ENCODE data around the gene P3H1.
"Not testable (repeated sequence)": the region's sequence is repeated elsewhere in the genome, so short reads cannot be mapped to it uniquely, and the experiment has no call there.

Gene P3H1

DNA sequence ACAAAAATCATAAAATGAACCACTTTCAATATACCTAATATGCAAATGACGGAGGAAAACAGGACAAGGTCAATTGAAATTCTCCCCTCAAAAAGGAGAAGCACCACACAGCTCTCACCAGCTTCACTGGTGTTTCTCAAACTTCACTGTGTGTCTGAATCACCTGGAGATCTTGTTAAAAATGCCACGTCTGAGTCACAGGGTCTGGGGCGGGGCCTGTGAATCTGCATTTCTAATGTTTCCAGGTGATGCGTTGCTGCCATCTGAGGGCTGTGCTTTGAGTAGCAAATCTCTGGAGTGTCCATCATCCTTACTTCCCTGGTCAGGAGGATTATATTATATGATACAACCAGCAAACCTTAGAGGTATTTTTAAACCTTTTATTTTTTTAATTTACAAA, 35.8 kb downstream of the P3H1 start:
- peak; percentile 29 for DNase-seq (ENCODE audit: low spot score)

GRCh38 chr1:42730002-42730401, 36.8 kb downstream of the P3H1 start:
- no peak for DNase-seq (ENCODE audit: low spot score)

DNA sequence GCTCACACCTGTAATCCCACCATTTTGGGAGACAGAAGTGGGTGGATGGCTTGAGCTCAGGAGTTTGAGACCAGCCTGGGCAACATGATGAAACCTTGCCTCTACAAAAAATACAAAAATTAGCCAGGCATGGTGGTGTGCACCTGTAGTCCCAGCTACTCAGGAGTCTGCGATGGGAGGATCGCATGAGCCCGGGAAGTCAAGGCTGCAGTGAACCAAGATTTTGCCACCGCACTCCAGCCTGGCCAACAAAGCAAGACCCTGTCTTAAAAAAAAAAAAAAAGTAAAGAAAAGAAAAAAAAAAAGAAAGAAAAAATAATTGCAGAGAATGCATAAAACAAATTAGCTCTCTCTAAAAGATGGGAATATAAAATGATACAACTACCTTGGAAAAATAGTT, 41.0 kb downstream of the P3H1 start:
- DNase-seq (ENCODE audit: low spot score) = not testable (repeated sequence)

DNA sequence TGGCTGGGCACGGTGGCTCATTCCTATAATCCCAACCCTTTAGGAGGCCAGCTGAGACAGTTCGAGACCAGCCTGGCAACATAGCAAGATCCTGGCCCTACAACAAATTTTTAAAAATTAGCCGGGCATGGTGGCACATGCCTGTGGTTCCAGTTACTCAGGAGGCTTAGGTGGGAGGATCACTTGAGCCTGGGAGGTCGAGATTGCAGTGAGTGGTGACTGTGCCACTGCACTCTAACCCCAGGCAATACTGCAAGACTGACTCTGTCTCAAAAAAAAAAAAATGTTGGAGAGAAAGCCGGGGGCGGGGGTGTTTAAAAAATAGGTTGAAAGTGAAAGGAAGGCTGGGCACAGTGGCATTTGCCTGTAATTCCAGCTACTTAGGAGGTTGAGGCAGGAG, 43.3 kb downstream of the P3H1 start:
- no peak for DNase-seq (ENCODE audit: low spot score)

DNA sequence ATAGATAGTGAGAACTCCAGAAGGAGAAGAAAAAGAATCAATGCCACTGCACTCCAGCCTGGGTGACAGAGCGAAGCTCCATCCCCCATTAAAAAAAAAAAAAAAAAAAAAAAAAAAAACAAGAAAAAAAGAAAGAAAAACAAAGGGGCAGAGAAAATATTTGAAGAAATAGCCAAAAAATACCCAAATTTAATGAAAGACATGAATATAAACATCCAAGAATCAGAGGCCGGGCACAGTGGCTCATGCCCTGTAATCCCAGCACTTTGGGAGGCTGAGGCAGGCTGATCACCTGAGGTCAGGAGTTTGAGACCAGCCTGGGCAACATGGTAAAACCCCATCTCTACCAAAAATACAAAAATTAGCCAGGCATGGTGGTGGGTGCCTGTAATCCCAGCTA, 44.4 kb downstream of the P3H1 start:
- DNase-seq (ENCODE audit: low spot score) = not testable (repeated sequence)

DNA sequence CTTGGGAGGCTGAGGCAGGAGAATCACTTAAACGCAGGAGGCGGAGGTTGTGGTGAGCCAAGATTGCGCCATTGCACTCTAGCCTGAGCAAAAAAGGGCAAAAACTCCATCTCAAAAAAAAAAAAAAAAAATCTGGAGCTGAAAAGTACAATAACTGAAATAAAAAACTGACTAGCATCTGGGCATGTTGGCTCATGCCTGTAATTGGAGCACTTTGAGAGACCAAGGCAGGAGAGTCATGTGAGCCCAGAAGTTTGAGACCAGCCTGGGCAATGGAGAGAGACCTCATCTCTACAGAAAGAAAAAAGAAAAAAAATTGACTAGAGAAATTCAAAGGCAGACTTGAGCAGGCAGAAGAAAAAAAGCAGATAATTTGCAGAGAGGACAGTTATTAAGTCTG, 44.9 kb downstream of the P3H1 start:
- DNase-seq (ENCODE audit: low spot score) = no peak

DNA sequence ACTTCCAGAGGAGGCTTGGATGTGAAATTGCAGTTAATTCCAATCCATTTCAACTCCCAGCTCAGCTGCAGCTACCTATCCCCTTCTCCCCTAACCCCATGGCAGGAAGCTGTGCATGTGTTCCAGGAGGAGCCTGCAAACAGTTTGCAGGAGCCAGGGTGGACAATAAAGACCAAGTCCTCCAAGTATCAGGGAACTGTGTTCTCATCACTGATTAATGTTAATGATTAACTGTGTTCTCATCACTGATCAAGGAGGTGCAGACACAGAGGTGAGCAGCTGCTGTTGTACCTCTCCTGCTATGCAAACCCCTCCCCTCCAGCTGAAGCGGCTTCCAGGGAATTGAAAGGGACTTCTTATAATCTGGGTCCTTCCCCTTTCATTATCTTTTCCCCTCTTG, 46.0 kb downstream of the P3H1 start:
- DNase-seq (ENCODE audit: low spot score) = no peak

- DNase-seq (ENCODE audit: low spot score) = not testable (repeated sequence)
Measured at GRCh38 chr1:42714441-42714840, 52.4 kb downstream of the P3H1 start.

DNA sequence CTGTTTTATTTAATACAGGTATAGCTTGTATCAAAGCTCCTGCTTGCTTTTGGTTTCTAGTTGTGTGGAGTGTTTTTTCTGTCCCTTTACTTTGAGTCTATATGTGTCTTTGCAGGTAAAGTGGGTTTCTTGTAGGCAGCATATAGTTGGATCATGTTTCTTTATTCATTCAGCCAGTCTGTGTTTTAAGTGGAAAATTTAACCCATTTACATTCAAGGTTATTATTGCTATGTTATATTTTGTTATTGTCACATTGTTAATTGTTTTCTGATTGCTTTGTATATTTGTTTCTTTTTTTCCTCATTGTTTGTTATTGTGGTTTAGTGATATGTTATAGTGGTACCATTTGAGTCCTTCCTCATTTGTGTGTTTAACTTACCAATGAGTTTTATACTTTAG, 53.5 kb downstream of the P3H1 start:
- DNase-seq (ENCODE audit: low spot score) = no peak

GRCh38 chr1:42712808-42713207, 54.0 kb downstream of the P3H1 start:
- not testable (repeated sequence) for DNase-seq (ENCODE audit: low spot score)

GRCh38 chr1:42703888-42704464, 62.9 kb downstream of the P3H1 start:
- DNase-seq (ENCODE audit: low spot score) = peak; percentile 25

DNA sequence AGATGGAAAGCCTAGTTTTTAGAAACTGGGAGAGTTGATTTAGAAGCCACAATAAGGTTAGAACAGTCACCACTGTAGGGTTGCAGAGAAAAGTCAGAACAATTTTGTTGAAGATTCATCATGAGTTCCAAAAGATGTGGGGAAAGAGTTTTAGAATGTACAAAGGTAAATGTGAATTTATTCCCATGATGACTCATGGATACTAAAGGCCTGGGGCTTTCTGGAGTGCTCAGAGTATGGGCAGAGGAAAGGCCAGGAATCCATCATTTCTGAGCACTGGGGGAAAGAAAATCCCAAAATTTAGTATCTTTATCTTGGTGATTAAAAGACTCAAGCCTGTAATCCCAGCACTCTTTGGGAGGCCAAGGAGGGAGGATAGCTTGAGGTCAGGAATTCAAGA, 66.8 kb downstream of the P3H1 start:
- no peak for DNase-seq (ENCODE audit: low spot score)

GRCh38 chr1:42698081-42698813, 68.6 kb downstream of the P3H1 start:
- no peak for DNase-seq (ENCODE audit: low spot score)
